COR-L47 (cell line): Measurements from ENCODE around the gene OR5J2.
"Not testable (repeated sequence)": the region's sequence is repeated elsewhere in the genome, so short reads cannot be mapped to it uniquely, and the experiment has no call there.

Source experiments
- DNase-seq: peaks from one replicate; lab custom pipeline; 2025; lab: John Stamatoyannopoulos, UW

Gene OR5J2

DNA sequence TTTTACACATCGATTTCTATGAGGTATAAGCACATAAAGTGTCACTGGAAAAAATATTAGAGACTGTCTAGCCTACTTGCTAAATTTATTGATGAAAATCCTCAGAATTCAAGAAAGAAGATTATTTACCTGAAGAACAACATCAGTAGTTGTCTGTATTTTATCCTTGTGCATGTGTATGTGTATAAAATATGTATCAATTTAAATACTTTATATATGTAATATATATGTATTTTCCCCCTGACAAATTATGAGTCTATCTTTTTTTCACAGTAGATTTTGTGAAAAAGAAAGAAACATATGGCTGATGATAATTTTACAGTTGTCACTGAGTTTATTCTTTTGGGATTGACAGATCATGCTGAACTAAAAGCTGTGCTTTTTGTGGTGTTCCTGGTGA lies at the start of gene OR5J2:
TSS of gene OR5J2 (plus strand) at position 301 of the 400 bp plus-strand sequence. CDS start at position 301, 0 bp downstream.
- no peak for DNase-seq

DNA sequence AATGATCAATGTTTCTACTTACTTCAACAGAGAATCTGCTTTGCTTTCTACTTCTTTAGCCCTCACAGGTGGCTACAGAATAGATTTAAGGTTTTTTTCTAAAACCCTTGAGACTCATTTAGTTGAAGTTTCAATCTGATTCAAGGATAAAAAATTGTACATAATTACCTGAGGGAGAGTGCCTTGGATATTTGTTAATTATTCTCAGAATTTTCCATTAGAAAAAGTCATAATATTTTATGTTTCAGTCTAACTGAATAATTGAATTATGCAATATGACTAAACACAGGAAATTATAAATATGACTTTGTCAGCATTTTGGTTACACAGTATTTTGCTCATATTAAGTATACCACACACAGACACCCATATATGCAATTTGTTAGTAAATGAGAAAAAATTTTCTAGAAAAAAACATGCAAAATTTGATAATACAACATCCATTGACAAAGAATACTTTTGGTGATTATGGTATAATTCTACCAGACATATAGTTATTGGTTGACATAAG lies 36.2 kb upstream of the OR5J2 start, which contains the start of gene OR8J3:
TSS of gene OR8J3 (minus strand) at position 51 of the 511 bp plus-strand sequence. CDS start 2,483 bp downstream, outside the sequence.
- DNase-seq = no peak

DNA sequence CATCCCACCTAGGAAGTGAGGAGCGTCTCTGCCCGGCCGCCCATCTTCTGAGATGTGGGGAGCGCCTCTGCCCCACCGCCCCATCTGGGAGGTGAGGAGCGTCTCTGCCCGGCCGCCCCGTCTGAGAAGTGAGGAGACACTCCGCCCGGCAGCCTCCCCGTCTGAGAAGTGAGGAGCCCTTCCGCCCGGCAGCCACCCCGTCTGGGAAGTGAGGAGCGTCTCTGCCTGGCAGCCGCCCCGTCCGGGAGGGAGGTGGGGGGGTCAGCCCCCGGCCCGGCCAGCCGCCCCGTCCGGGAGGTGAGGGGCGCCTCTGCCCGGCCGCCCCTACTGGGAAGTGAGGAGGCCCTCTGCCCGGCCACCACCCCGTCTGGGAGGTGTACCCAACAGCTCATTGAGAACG lies 32.7 kb upstream of the OR5J2 start:
- not testable (repeated sequence) for DNase-seq

DNA sequence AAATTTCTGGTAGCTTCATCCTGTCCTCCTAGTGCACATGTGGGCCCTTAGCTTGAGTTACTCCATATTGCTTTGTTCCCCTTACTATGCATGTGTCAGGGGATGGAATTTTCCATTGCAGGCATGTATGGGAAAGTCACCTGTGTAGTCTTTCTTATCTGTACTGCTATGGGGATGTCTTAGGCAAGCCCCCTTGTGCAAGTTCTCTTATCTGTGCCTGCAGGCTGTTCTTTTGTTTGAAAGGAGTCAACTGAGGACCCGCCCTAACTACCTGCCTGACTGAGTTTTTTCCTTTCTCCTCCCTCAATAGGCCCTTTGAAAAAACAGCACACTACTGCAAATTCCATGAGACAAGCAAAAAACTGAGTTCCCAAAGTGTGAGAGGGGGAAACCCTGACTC lies 25.0 kb upstream of the OR5J2 start:
- DNase-seq = no peak

DNA sequence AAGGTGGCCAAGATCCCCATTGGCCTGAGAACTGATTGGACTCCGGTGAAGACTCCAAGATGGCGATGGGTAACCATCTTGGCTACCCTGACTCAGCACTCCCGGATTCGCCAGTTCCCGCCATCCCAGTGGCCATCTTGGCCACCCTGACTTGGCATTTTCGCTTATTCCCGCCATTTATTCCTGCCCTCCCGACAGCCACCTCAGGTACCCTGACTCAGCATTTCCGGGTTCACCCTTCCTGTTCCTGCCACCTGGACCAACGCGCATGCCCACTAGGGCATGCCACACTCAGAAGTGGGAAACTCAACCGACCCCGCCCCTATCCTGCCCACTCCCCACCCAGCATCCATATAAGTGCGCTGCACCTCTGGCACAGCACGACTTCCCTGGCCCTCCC lies 24.1 kb upstream of the OR5J2 start:
- no peak for DNase-seq

DNA sequence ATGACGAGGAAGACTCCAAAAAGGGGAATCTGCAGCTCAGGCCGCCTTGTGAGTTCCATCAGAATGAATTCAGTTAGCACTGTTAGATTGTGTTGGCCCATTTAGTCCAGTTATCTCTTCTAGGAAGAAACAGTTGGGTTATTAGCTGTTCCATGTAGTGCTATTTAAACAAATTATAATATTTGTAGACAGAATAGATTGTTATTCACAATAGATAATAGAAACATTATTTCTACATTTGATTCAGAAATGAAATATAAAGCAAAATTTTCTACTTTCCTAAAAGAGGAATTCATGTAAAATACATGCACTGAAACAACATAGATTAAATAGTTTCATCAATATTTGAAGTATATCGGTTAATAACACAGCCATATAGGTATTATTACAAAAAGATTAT lies 16.2 kb upstream of the OR5J2 start, which contains the start of gene OR8K5:
TSS of gene OR8K5 (minus strand) at position 101 of the 400 bp plus-strand sequence. CDS start at position 101, 0 bp downstream.
- DNase-seq = no peak

DNA sequence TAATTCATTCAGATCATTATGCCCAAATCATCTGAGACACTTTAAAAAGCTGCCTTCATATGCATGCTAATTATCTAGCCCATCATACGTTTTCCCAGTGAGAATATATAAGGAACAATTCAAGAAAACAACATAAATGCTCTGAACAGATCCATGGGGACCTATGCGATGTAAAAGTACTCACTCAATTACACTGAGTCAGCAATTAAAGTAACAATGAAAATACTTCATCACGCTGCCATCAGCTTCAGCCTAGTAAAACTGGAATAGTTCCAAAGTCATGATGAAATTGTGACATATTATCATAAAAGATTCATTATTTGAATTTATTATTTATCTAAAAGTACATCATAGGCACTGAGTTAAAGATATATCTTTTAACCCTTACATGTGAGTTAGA lies 12.6 kb upstream of the OR5J2 start:
- no peak for DNase-seq

DNA sequence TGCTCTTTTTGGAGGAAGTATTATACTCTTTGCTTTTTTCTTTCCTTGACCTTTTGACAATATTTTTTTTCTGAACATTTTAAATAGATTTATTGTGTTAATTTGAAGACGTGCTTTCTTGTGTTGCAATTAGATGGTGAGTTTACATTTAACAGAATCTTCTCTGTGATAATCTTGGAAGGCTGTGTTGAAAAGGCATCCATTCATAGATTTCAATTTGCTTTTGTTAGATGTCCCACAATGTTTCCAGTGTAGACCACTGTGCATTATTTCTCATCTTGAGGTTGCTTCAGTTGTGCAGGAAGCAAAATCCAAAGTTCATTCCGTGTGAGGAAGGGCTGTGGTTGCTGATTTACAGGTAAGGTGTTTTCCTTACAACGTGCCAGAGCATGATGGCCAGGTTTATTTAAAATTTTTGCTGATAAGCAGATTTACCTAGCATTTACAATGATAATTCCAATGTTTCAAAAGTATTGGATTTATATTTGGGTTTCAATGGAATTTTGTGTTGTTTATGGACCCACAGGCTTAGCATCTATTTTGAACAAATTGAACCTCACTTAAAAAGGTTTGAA lies 4.1 kb upstream of the OR5J2 start:
- DNase-seq = no peak

DNA sequence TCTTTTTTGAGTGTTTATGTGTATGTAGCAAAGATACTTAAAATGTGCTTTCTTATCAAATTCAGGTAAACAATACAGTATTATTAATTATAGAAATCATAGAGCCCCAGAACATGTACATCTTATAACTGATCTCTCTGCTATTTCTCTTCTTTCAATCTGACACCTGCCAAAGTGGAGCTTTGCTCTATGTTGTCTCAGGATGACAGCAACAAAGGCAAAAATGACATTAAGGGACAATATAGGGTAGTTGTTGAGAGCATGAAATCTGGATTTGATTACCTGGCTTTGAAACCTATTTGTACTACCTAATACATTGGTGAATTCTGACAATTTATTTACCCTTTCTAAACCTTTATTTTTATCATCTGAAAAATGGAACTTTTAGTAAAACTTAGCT lies 7.0 kb downstream of the OR5J2 start:
- DNase-seq = no peak

DNA sequence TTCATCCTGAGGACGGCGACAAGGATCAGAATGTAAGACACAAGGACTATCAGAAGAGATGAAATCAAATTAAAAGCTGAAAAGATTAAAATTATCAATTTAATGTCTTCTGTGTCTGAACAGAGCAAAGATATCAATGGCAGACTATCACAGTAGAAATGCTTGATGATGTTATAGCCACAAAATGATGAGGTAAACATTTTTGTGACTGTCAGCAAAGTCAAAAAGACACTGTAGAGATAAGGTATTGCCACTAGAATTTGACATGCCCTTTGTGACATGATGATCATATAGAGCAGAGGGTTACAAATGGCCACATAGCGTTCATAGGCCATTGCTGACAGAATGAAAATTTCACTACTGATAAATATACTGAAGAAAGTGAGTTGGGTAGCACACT lies 12.2 kb downstream of the OR5J2 start:
- DNase-seq = no peak

DNA sequence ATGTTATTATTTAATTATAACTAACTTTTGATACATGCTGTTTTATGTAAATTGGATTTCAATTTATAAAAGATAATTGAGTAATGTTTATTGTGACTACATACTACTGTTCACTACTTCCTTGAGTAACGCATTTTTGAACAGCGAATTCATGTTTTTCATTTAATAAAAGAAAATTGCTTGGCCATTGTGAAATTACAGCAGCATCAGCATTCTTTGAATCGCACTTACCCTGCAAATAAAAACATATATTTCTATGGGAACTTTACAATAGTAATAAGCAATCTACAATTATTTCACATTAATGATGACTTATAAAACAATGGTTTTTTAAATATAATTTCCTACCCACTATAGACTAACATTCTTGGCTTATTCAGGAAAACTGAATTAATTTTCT lies 20.3 kb downstream of the OR5J2 start:
- DNase-seq = no peak

DNA sequence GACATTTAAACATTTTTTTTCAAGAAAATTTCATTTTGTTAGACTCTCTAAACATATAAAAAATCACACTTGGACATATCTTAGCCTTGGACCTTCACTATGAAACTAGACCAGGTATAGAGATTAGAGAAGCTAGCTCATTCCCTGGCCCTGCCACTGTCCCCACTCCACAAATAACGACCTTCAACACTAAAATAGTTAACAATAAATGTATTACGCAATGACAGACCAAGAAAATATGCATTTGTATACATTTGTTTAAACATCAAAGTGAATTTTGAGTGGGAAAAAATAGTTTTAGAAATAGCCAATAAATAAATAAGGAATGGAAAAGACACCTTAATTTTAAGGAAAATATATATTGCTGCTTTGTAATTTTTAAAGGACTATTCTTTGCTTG lies 20.9 kb downstream of the OR5J2 start:
- no peak for DNase-seq

DNA sequence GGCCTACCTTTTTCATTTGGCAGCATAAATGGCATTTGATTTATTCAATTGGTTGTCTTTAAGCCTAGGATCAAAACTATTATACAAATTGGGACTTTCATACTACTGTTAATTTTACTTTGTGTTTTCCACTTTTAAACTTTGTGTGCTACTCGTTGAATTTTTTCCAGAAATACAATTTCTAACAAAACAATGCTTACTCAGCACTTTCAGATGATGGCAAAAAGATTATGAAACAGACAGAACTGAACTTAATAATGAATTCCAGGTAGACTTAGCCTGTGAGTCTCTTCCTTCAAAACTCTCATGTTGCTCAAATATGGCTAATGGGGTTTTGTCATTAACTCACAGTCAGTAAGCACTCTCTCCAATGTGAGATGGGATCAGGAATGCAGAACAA lies 31.4 kb downstream of the OR5J2 start:
- no peak for DNase-seq

DNA sequence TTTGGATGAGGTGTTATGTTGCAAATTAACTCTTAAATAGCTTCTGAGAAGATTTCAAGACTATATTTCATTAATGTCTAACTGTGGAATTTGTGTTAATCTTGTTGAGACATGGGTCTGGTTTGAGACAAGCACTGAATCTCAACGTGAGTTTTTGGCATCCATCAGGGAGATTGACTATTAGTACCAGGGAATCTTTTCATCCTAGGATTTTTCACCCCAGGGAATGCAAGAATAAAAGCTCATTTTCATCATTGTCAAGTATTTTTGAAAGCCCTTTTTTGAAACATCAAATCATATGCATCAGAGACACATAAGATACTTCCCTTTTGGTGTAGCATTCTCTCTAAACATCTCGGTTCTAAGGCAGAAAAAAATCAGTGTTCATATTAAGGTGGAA lies 38.1 kb downstream of the OR5J2 start:
- DNase-seq = no peak

DNA sequence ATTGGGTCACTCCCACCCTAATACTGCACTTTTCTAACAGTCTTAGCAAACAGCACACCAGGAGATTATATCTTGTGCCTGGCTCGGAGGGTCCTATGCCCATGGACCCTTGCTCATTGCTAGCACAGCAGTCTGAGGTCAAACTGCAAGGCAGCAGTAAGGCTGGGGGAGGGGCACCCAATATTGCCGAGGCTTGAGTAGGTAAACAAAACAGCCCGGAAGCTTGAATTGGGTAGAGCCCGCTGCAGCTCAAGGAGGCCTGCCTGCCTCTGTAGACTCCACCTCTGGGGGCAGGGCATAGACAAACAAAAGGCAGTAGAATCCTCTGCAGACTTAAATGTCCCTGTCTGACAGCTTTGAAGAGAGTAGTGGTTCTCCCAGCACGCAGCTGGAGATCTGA lies 43.3 kb downstream of the OR5J2 start:
- not testable (repeated sequence) for DNase-seq
